ENCODE measurements around the gene HAND2.

The HAND2 gene

GRCh38 chr4:173519111-173520101, 10.6 kb downstream of the HAND2 start:
- TF ChIP-seq EGR1 (IDR thresholded peaks at IDR 0.05), result no peak
- TF ChIP-seq CEBPB (IDR thresholded peaks at IDR 0.05), result no peak
- TF ChIP-seq USF1 (IDR thresholded peaks at IDR 0.05), result no peak
- TF ChIP-seq RAD21 (IDR thresholded peaks at IDR 0.05; ENCODE audit: low read depth), result no peak

- no peak for TF ChIP-seq USF1 (IDR thresholded peaks at IDR 0.05)
- TF ChIP-seq EP300 (IDR thresholded peaks at IDR 0.05; ENCODE audit: borderline replicate concordance), result no peak
- TF ChIP-seq EGR1 (IDR thresholded peaks at IDR 0.05), result no peak
- TF ChIP-seq ZBTB7A (IDR thresholded peaks at IDR 0.05; ENCODE audit: low read depth), result no peak
- TF ChIP-seq TCF12 (IDR thresholded peaks at IDR 0.05; ENCODE audit: low read depth), result no peak
- TF ChIP-seq CREB1 (IDR thresholded peaks at IDR 0.05; ENCODE audit: low read depth), result no peak
- no peak for TF ChIP-seq TAF1 (IDR thresholded peaks at IDR 0.05; ENCODE audit: low read depth)
- no peak for TF ChIP-seq CEBPB (IDR thresholded peaks at IDR 0.05)
- TF ChIP-seq NFIC (IDR thresholded peaks at IDR 0.05), result no peak
- TF ChIP-seq RAD21 (IDR thresholded peaks at IDR 0.05; ENCODE audit: low read depth), result no peak
- TF ChIP-seq MAX (IDR thresholded peaks at IDR 0.05), result no peak
- no peak for TF ChIP-seq YY1 (IDR thresholded peaks at IDR 0.05; ENCODE audit: low read depth)
- TF ChIP-seq FOXM1 (IDR thresholded peaks at IDR 0.05; ENCODE audit: borderline replicate concordance, low read depth), result no peak
- no peak for TF ChIP-seq TEAD4 (IDR thresholded peaks at IDR 0.05)
- TF ChIP-seq REST (IDR thresholded peaks at IDR 0.05; ENCODE audit: low read depth), result no peak
Measured at GRCh38 chr4:173518425-173519102, 11.5 kb downstream of the HAND2 start.

- TF ChIP-seq TAF1 (IDR thresholded peaks at IDR 0.05; ENCODE audit: low read depth) (no peak), TCF12 (IDR thresholded peaks at IDR 0.05; ENCODE audit: low read depth) (no peak), CREB1 (IDR thresholded peaks at IDR 0.05; ENCODE audit: low read depth) (no peak), TEAD4 (IDR thresholded peaks at IDR 0.05) (no peak)
Measured at GRCh38 chr4:173517781-173518424, 12.1 kb downstream of the HAND2 start.

- no peak for TF ChIP-seq ZBTB7A (IDR thresholded peaks at IDR 0.05; ENCODE audit: low read depth)
- TF ChIP-seq TCF12 (IDR thresholded peaks at IDR 0.05; ENCODE audit: low read depth), result no peak
Measured at GRCh38 chr4:173516621-173517524, 13.2 kb downstream of the HAND2 start.

GRCh38 chr4:173515458-173515857, 14.6 kb downstream of the HAND2 start:
- TF ChIP-seq CREB1 (IDR thresholded peaks at IDR 0.05; ENCODE audit: low read depth), result no peak
- no peak for TF ChIP-seq USF1 (IDR thresholded peaks at IDR 0.05)
- TF ChIP-seq YY1 (IDR thresholded peaks at IDR 0.05; ENCODE audit: low read depth), result no peak
- no peak for TF ChIP-seq TCF12 (IDR thresholded peaks at IDR 0.05; ENCODE audit: low read depth)
- no peak for TF ChIP-seq RAD21 (IDR thresholded peaks at IDR 0.05; ENCODE audit: low read depth)
- TF ChIP-seq EP300 (IDR thresholded peaks at IDR 0.05; ENCODE audit: borderline replicate concordance), result no peak
- no peak for TF ChIP-seq ZBTB7A (IDR thresholded peaks at IDR 0.05; ENCODE audit: low read depth)
- no peak for TF ChIP-seq MAX (IDR thresholded peaks at IDR 0.05)
- no peak for TF ChIP-seq TAF1 (IDR thresholded peaks at IDR 0.05; ENCODE audit: low read depth)
- no peak for TF ChIP-seq TEAD4 (IDR thresholded peaks at IDR 0.05)
- no peak for TF ChIP-seq FOXM1 (IDR thresholded peaks at IDR 0.05; ENCODE audit: borderline replicate concordance, low read depth)
- no peak for TF ChIP-seq CEBPB (IDR thresholded peaks at IDR 0.05)
- no peak for TF ChIP-seq EGR1 (IDR thresholded peaks at IDR 0.05)
- TF ChIP-seq REST (IDR thresholded peaks at IDR 0.05; ENCODE audit: low read depth), result no peak

Data from Ishikawa (cell line).